ENCODE measurements around the gene KCNIP1.

Gene KCNIP1

DNA sequence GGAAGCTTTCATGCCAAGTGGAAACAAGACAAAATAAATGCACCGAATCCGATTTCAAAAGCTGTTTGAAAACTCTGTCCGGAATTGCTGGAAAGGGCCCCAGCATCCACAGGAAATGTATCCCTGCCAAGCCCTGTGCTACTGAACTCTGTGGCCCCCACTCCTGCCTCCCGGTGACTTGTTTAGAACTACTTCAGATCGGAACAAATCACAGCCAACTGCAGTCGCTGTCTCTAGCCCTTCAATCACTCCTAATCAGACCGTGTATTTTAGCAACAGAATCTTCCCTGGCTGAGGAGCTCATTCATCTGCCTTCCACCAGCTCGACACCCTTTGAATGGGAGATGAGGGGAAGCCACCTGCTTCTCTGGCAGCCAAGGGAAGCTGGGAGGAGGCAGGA, 94.1 kb downstream of the KCNIP1 start:
- DNase-seq (ENCODE audit: low read depth), result no peak

GRCh38 chr5:170599756-170600155, 95.9 kb downstream of the KCNIP1 start:
- DNase-seq (ENCODE audit: low read depth), result no peak

GRCh38 chr5:170601619-170602018, 97.8 kb downstream of the KCNIP1 start:
- no peak for DNase-seq (ENCODE audit: low read depth)

DNA sequence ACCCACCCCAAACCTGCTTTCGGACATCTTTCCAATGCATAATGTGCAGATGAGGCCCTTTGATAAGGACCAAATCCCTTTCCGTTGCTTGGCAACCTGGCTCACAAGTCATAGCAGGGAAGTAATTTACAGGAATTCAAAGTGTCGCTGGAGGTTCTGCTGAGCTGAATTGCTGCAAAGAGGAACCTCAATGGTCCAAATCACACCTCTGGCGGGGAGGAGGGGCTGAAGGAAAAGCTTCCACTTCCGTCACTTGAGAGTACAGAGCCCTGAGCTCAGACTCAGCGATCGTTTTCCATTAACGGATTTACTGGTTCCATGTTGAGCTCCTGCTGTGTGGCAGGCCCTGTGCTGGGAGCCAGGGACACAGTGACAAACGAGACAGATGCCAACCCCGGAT, 99.3 kb downstream of the KCNIP1 start:
- DNase-seq (ENCODE audit: low read depth), result no peak

DNA sequence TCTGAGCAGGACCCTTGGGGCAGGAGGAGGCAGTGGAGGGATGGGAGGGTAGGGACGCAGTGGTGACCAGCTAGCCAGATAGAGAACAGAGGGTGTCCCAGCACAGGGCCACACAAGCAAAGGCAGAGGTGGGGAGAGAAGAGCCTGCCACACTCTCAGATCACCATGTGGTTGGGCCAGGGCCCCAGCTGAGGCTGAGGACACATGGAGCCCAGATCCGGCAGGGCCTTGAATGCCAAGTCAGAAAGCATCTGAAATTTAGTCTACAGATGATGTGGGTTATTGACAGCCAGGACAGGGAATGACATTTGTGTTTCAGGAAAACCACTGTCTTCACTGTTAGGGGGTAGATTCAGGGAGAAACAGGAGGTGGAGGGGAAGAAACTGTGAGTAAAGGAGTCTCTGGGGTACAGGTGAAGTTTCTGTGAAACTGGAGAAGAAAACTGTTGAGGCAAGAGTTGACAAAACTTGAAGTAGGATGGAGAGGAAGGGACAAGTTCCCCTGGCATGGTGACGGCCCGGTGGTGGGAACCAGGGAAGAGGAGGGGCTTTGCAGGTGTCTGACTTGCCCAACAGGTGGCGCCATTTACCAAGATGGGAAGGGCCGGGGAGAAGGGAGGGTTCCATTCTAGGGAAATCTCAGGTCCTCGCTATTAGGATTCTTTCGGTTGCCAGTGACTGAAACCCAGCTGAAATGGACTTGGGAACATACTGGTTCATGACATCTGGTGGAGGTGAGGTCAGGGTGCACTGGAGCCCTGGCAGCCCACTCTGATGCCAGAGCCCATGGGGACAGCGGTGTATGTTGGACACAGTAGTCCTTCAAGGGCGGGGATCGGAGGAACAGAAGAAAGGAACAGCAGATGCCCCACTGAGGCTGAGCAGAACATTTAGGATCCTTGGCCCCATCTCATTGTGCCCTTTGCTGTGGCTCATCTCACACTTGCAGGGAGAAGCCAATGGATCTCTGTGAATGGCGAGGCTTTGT, 100.1 kb downstream of the KCNIP1 start:
- DNase-seq (ENCODE audit: low read depth), result no peak

DNA sequence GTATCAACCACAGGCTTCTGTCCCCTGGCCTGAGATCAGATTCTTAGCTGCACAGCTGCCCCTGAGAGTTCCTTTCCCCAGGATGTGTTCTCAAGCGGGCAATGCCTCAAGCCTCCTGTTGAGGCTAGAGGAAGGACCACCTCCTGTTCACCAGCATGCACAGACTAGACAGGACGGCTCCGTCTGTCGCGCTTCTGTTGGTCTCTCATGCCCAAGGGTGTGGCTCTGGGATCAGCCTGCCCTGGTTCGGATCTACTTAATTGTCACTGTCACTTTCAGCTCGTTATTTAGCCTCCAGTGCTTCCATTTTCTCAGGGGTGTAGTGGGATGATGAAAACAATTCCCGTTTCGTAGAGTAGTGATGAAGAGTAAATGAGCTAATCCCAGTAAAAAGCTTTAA, 103.1 kb downstream of the KCNIP1 start:
- DNase-seq (ENCODE audit: low read depth), result no peak

- DNase-seq (ENCODE audit: low read depth), result no peak
Observed at GRCh38 chr5:170611449-170612090, 107.8 kb downstream of the KCNIP1 start.

DNA sequence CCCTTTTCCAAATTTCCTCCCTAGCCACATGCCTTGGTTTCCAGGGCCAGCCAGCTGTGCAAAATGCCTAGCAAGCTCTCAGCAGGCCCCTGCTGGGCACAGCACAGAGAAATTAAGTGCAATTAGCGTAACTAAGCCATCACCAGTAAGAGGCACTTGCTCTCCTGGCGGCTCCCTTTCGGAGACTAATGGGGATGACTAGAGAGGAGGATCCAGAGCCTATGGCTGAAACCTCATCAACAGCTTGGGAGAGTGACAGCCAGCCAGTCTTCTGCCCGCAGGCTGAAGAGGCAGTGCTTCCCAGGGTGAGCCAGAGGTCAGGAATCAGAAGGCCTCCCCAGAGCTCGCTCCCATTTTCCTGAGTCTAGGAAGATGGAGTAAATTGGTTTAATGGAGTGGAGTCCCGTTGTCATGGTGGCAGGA, 108.4 kb downstream of the KCNIP1 start:
- no peak for DNase-seq (ENCODE audit: low read depth)

GRCh38 chr5:170614065-170614490, 110.3 kb downstream of the KCNIP1 start:
- DNase-seq (ENCODE audit: low read depth), result no peak

- DNase-seq (ENCODE audit: low read depth), result no peak
Observed at GRCh38 chr5:170614720-170615119, 110.9 kb downstream of the KCNIP1 start.

GRCh38 chr5:170617533-170618490, 114.0 kb downstream of the KCNIP1 start:
- no peak for DNase-seq (ENCODE audit: low read depth)

DNA sequence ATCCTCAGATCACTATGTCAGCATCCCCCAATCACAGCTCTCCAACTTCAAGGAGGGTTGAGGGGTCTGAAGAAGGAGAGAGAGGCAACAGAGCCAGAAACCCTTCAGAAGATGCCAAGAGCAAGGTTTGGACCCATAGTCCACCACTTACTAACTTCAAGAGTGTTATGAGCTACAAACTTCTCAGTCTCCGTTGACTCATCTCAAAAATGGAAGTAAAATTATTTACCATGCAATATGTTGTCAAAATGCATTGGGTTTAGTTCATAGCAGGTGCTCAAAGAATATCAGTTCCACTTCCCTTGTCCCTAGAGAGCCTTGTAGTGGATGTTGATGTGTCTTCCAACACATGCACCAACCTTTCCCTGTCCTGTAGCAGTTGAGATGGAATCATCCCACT, 116.0 kb downstream of the KCNIP1 start:
- DNase-seq (ENCODE audit: low read depth), result no peak

DNA sequence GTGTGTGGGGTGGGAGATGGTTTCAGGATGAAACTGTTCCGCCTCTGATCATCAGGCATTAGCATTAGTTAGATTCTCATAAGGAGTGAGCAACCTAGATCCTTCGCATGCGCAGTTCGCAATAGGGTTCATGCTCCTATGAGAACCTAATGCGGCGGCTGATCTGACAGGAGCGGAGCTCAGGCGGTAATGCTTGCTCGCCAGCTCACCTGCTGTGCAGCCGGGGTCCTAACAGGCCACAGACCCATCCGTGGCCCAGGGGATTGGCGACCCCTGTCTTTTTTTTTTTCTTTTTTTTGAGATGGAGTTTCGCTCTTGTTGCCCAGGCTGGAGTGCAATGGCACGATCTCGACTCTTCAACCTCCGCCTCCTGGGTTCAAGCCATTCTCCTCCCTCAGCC, 119.1 kb downstream of the KCNIP1 start:
- no peak for DNase-seq (ENCODE audit: low read depth)

DNA sequence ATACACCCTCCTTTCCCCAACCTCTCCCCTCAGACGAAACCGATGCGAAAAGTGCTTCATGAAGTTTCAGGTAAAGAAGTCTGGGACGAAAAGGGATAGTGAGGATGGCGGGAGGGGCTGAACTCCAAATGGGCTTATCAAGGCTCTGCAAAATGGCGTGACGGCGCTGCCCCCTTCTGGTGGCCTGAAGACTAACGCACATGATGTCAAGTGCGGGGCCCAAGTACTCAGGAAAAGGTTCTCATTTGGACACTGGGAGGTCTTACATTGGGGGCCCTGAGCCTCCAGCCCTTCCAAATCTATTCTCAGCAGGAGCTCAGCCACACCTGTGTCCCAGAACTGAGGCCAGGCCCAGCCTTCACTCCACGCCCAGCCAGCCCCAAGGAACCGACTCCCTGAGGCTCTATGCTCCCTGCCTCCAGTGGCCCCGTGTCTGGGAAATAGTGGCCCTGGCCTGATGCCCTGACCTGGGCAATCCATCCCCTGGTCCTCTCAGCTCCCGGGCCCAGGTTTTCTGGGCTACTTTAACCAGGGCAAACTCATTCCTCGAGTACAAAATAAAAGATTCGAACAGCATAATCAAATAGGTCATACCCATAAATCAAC, 119.9 kb downstream of the KCNIP1 start:
- DNase-seq (ENCODE audit: low read depth), result no peak

DNA sequence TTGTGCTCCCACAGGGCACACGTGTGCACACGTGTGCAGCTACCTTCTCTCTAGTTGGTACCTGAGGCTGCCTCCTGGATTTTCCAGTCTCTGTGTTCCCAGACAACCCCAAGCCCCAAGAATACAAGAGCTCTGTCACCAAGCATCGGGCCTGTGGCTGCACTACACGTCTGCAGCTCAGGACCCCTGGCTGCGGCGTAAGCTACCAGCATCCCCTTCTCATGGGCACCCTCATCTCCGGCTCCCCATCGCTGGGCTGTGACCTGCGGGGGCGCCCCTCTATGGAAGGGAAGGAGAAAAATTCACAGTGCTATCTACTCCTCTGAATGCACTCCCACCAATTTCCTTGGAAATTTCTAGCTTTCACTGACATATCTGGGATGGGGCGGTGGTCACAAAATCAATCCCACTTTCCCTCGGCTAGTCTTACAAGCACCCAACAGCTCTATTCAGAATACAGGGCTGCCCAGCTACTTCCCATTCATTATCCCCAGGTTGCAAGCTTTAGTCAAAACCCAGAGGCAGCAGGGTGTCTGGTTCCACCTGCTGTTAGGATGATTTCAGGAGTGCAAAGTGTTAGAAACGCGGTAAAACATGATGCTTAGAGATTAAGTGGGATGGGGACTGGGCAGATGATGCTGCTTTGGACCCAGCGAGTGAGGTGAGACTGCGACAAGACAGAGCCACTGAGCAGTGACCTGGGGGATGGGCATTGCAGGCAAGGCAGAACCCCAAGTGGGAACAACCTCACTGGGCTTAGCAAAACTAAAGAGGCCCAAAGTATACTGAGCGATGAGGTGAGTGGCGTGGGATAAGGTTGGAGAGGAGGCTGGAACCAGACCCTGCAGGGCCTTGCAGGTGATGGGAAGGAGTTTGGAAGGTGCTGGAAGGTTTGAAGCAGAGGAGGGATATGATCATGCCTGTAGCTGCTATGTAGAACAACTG, 121.7 kb downstream of the KCNIP1 start:
- no peak for DNase-seq (ENCODE audit: low read depth)

DNA sequence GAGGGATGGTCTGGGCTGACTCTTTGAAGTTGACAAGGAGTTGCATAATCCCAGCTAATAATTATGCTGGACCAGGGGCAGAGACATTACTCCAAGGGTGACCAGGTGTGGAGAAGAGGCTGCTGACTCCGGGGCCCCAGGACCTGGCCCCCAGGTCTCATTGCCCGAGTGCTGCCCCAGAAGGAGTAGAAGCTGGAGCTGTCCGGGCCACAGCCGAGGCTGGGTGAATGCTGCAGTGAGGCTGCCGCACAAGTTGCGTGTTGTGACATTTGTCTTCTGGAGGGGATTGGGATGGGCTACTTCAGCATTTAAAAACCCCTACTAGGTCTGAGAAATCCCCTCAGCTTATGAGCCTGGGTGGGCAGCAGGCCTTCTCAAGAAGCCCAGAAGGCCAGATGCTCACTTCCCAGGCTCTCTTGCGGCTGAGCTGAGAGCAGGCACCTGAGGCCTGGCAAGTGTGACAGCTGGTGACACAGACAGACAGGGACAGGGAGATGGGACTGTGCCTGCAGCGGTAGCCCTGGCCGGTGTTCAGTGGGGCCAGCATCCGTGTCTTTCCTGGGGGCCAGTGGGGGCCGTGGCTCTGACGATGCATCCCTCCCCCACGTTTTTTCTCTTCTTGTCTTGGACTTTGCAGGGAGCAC, 122.8 kb downstream of the KCNIP1 start:
- DNase-seq (ENCODE audit: low read depth), result no peak

- DNase-seq (ENCODE audit: low read depth), result no peak
Observed at GRCh38 chr5:170627271-170627670, 123.5 kb downstream of the KCNIP1 start.

DNA sequence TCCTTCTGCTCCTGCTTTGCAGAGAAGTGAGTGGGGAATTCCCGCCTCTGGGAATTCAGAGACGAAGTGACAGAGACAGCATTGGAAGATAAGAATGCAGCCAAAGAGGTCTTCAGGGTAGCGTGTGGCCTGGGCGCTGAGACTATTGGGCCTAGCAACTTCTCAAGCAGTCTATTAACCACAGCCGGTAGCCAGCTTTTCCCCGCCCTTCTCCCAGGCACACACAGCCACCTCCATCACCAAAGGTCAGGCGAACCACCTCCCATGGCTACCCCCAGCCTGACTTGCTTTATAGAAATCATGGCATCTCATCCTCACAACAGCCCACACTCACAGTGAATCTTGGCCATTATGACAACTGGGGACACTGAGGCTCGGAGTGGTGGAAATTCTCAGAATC, 124.2 kb downstream of the KCNIP1 start:
- no peak for DNase-seq (ENCODE audit: low read depth)

DNA sequence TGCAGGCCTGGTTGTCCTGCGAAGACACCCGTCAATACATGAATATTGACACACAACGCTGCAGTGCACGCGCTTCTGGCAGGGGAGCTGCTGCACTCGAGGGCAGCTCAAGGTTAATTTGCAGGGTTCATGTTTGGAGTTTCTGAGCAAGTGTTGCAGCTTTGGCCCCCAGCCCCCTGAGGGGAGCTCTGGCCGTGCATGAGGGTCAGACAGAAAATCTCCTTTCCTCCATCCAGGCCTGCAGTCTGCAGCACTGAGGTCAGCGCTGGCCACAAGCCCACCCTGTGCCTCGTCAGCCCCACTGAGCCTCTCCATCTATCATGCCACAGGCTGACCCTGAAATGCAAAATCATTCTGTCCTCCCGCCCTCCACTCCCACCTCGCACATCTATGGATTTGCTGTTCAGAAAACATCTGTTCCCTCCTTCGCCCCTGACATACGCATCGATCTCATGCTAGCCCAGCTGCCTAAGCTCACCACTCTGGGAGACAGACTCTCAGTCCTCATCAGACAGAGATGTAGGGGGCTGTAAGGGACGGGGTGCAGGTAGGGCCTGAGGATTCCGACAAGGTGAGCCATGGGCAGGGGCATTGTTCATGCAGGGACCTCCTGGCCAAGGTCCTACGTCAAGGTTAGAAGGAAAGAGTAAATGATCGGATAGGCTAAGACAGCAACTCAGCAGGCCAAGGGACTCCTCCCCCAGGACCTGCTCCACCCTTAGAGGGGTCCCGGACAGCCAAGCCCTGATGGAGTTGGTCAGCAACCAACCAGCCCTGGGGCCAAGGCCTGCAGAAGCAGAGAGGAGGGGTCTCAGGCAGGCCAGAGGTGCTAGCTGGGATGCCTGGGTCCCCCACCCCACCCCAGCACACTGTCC, 125.1 kb downstream of the KCNIP1 start:
- DNase-seq (ENCODE audit: low read depth), result no peak

All from activated T-helper 1 cell treated with Interleukin-2 at 50 U/mL for 16 hours (primary cell).